ENCODE measurements around the gene TUFM. TPM values are rescaled to one million over a fixed set of nuclear protein-coding genes. Genes with fewer than 3 reads are reported as not detected.
"Not testable (repeated sequence)": the region's sequence is repeated elsewhere in the genome, so short reads cannot be mapped to it uniquely, and the experiment has no call there.

TUFM gene
- total RNA-seq, 1 donor from 2014 or later = 67.8 TPM

DNA sequence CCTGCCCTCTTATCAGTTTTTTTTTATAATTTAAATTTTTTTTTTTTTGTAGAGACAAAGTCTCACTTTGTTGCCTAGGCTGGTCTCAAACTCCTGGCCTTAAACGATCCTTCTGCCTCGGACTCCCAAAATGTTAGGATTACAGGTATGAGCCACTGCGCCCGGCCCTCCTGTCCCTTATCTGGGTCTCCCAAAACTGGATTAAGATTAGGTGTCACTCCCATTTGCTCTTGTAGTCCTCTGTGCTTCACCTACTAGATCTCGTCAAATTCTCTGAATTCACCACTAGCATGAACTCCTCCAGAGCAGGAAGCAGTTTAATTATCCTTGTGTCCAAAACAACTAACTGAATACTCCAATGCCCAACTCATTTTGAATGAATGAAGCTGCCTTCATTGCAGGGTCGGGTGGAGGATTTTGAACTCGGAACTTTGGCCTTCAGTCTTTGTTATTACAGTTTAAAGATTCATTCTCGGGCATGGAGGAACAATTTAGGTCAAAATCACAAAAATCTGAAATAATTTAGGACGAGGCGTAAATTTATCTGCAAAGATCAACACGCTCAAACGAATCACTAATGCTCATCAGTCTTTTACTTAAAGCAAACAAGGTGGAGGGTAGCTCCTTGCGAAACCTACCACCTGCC is 24.2 kb downstream of the TUFM start:
- Histone ChIP-seq H3K36me3 (ENCODE audit: control insufficient read depth in 3 of 3, insufficient read depth in 3 of 3, low read length in 3 of 3) (peaks cover 11 to 16% (median 12%) of the 10 kb centered on the region in 3 donors), H3K27ac (ENCODE audit: low read depth, low read length) (peak overlapping the region; percentile 99)

DNA sequence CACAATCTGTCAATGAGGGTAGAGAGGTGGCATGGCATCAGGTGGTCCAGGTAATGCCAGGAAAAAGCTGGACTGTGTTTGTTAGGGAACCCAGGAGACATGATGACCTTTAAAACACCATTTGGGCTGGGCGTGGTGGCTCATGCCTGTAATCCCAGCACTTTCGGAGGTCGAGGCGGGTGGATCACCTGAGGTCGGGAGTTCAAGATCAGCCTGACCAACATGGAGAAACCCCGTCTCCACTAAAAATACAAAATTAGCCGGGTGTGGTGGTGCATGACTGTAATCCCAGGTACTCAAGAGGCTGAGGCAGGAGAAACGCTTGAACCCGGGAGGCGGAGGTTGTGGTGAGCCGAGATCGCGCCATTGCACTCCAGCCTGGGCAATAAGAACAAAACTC is 25.6 kb downstream of the TUFM start:
- peaks cover 17 to 31% (median 19%) of the 10 kb centered on the region in 3 donors for H3K4me1 ChIP-seq (ENCODE audit: control insufficient read depth in 3 of 3, insufficient read depth in 3 of 3, low read length in 3 of 3)
- not testable (repeated sequence) for H3K27me3 ChIP-seq (ENCODE audit: control insufficient read depth in 3 of 3, insufficient read depth in 3 of 3, low read length in 3 of 3); H3K27ac ChIP-seq (ENCODE audit: low read depth, low read length); H3K36me3 ChIP-seq (ENCODE audit: control insufficient read depth in 3 of 3, insufficient read depth in 3 of 3, low read length in 3 of 3); H3K4me3 ChIP-seq (ENCODE audit: low read length in 3 of 3); H3K9me3 ChIP-seq (ENCODE audit: control insufficient read depth in 3 of 3, low read length in 3 of 3); H3K9ac ChIP-seq (ENCODE audit: low read depth in 1 of 3, low read length in 3 of 3)

More for the DNA sequence above, 24.2 kb downstream of the TUFM start:
- Histone ChIP-seq H3K9ac (ENCODE audit: low read depth in 1 of 3, low read length in 3 of 3) (peak overlapping the region; percentile 88 to 97 (median 90)), H3K9me3 (ENCODE audit: control insufficient read depth in 3 of 3, low read length in 3 of 3) (no peaks in the 10 kb centered on the region), H3K4me1 (ENCODE audit: control insufficient read depth in 3 of 3, insufficient read depth in 3 of 3, low read length in 3 of 3) (peaks cover 23 to 36% (median 25%) of the 10 kb centered on the region in 3 donors), H3K4me3 (ENCODE audit: low read length in 3 of 3) (peak overlapping the region; percentile 90 to 97 (median 95)), H3K27me3 (ENCODE audit: control insufficient read depth in 3 of 3, insufficient read depth in 3 of 3, low read length in 3 of 3) (no peaks in the 10 kb centered on the region)

DNA sequence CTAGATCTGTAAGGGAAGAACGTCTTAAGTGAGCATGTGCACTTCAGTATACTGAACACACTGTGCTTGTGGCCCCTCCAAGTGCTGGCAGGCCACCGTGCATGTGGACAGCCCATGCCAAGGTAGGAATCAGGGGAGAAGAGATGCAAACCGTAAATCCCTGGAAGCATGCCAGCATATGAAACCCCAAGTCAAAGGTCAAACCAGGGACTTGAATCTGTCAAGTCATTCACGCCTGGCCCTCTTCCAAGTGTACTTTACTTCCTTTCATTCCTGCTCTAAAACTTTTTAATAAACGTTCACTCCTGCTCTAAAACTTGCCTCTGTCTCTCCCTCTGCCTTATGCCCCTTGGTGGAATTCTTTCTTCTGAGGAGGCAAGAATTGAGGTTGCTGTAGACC is 26.1 kb downstream of the TUFM start:
- no peak overlapping the region for H3K9ac ChIP-seq (ENCODE audit: low read depth in 1 of 3, low read length in 3 of 3)
- no peaks in the 10 kb centered on the region for H3K36me3 ChIP-seq (ENCODE audit: control insufficient read depth in 3 of 3, insufficient read depth in 3 of 3, low read length in 3 of 3)
- no peak overlapping the region for H3K27ac ChIP-seq (ENCODE audit: low read depth, low read length)
- no peak overlapping the region for H3K4me3 ChIP-seq (ENCODE audit: low read length in 3 of 3)
- H3K9me3 ChIP-seq (ENCODE audit: control insufficient read depth in 3 of 3, low read length in 3 of 3) = no peaks in the 10 kb centered on the region
- no peaks in the 10 kb centered on the region for H3K27me3 ChIP-seq (ENCODE audit: control insufficient read depth in 3 of 3, insufficient read depth in 3 of 3, low read length in 3 of 3)
- H3K4me1 ChIP-seq (ENCODE audit: control insufficient read depth in 3 of 3, insufficient read depth in 3 of 3, low read length in 3 of 3) = peaks cover 11 to 26% (median 14%) of the 10 kb centered on the region in 3 donors

DNA sequence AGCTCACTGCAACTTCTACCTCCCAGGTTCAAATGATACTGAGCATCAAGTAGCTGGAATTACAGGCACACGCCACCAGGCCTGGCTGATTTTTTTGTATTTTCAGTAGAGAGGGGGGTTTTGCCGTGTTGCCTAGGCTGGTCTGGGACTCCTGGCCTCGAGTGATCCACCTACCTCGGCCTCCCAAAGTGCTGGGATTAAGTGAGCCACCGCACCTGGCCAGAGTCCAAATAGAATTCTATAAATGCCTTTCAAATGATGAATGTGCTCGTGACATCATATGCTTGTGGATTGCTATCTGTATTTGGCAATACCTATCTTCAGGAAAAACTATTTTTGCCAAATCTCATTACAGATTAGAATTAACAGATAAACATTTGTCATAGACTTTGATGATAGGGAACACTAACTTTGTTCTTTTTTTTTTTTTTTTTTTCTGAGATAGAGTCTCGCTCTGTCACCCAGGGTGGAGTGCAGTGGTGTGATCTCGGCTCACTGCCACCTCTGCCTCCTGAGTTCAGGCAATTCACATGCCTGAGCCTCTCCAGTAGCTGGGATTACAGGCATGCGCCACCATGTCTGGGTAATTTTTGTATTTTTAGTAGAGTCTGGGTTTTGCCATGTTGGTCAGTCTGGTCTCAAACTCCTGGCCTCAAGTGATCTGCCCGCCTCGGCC is 38.6 kb downstream of the TUFM start:
- not testable (repeated sequence) for H3K9ac ChIP-seq (ENCODE audit: low read depth in 1 of 3, low read length in 3 of 3); H3K27me3 ChIP-seq (ENCODE audit: control insufficient read depth in 3 of 3, insufficient read depth in 3 of 3, low read length in 3 of 3); H3K27ac ChIP-seq (ENCODE audit: low read depth, low read length); H3K9me3 ChIP-seq (ENCODE audit: control insufficient read depth in 3 of 3, low read length in 3 of 3); H3K4me3 ChIP-seq (ENCODE audit: low read length in 3 of 3); H3K4me1 ChIP-seq (ENCODE audit: control insufficient read depth in 3 of 3, insufficient read depth in 3 of 3, low read length in 3 of 3); H3K36me3 ChIP-seq (ENCODE audit: control insufficient read depth in 3 of 3, insufficient read depth in 3 of 3, low read length in 3 of 3)

DNA sequence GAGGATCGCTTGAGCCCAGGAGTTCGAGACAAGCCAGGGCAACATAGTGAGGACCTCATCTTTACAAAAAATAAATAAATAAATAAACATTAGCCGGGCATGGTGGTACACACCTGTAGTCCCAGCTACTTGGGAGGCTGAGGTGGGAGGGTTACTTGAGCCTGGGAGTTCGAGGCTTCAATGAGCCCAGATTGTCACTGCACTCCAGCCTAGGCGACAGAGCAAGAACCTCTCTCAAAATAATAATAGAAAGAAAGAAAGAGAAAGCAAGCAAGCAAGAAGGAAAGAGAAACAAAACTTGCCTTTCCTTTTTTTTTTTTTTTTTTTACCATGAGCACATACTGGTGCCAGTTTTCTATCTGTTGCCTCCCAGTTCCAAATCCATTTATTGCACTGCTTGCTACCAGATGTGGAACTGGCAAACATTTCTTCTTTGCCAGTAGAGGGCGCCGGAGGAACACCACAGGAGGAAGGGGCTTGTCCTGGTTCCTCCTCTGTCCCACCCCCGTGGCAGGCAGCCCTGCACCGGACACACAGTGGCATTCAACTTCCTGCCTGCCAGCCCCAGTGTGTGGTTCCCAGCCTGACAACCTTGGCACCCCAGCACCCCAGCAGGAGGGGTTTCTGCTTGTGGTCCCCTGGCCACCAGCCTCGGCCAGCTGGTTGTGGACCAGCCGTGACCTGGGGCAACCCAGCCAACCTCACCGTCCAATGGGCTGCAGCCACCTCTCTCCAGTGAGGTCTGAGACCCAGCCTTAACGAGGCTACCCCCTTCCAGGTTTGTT is 43.7 kb downstream of the TUFM start:
- H3K9me3 ChIP-seq (ENCODE audit: control insufficient read depth in 3 of 3, low read length in 3 of 3); H3K36me3 ChIP-seq (ENCODE audit: control insufficient read depth in 3 of 3, insufficient read depth in 3 of 3, low read length in 3 of 3); H3K4me3 ChIP-seq (ENCODE audit: low read length in 3 of 3); H3K9ac ChIP-seq (ENCODE audit: low read depth in 1 of 3, low read length in 3 of 3); H3K27ac ChIP-seq (ENCODE audit: low read depth, low read length); H3K27me3 ChIP-seq (ENCODE audit: control insufficient read depth in 3 of 3, insufficient read depth in 3 of 3, low read length in 3 of 3); H3K4me1 ChIP-seq (ENCODE audit: control insufficient read depth in 3 of 3, insufficient read depth in 3 of 3, low read length in 3 of 3): not testable (repeated sequence)

Small RNA genes within 50 kb of the gene (small RNA-seq; reads per million reads assigned to genes)
- not detected for gene RF00416

Other genes starting within 250 kb of the TUFM start
- 0.52 TPM for gene SULT1A2, start 249.3 kb downstream of the TUFM start, total RNA-seq
- 2.6 TPM for gene SULT1A1, start 236.3 kb downstream of the TUFM start, total RNA-seq
- gene NPIPB8, start 208.3 kb downstream of the TUFM start, total RNA-seq = not detected
- gene EIF3C, start 134.9 kb downstream of the TUFM start, total RNA-seq = 197 TPM
- gene NPIPB9, start 94.6 kb downstream of the TUFM start, total RNA-seq = 4.2 TPM
- gene ATXN2L, start 23.3 kb downstream of the TUFM start, total RNA-seq = 9.9 TPM
- 6.8 TPM for gene SH2B1, start 17.5 kb upstream of the TUFM start, total RNA-seq
- 502 TPM for gene ATP2A1, start 32.1 kb upstream of the TUFM start, total RNA-seq
- 11.0 TPM for gene RABEP2, start 78.9 kb upstream of the TUFM start, total RNA-seq
- 2.1 TPM for gene CD19, start 85.6 kb upstream of the TUFM start, total RNA-seq
- gene NFATC2IP, start 104.6 kb upstream of the TUFM start, total RNA-seq = 13.6 TPM
- gene SPNS1, start 128.4 kb upstream of the TUFM start, total RNA-seq = 18.3 TPM
- gene LAT, start 138.7 kb upstream of the TUFM start, total RNA-seq = 0.52 TPM

Data from skeletal muscle tissue (tissue), 5 donors.